IMR-90 (cell line): Measurements from ENCODE around the gene UVSSA.

ENCODE experiments used
- BHLHE40 ChIP-seq: fragments of 150-350 bp; IDR thresholded peaks from 2 replicates; pipeline ENCODE4 v1.6.1; 2016; ENCODE audit warnings: mild to moderate bottlenecking, low read depth, low read length
- CTCF ChIP-seq: conservative IDR thresholded peaks from 2 replicates; pipeline ENCODE4 v1.5.1; 2012; ENCODE audit warnings: mild to moderate bottlenecking, low read depth, low read length, improper control_type of control experiment
- MXI1 ChIP-seq: IDR thresholded peaks from 2 replicates; pipeline ENCODE4 v1.6.1; 2012; ENCODE audit warnings: low read depth, mild to moderate bottlenecking, low read length, moderate library complexity, borderline replicate concordance
- NFE2L2 ChIP-seq: fragments of 150-350 bp; IDR thresholded peaks from 2 replicates; pipeline ENCODE4 v1.6.1; 2016; ENCODE audit warnings: low read depth, mild to moderate bottlenecking, low read length
- POLR2A ChIP-seq: IDR thresholded peaks from 2 replicates; pipeline ENCODE4 v1.6.1; 2012; ENCODE audit warnings: mild to moderate bottlenecking, low read depth, low read length
- RAD21 ChIP-seq: IDR thresholded peaks from 2 replicates; pipeline ENCODE4 v1.6.1; 2012; ENCODE audit warnings: low read length, improper control_type of control experiment
- SMC3 ChIP-seq: fragments of 150-350 bp; IDR thresholded peaks from 2 replicates; pipeline ENCODE4 v1.6.1; 2016; ENCODE audit warnings: low read depth, mild to moderate bottlenecking, antibody characterized with exemption, low read length, moderate library complexity

GRCh38 chr4:1342003-1342402, 5.0 kb upstream of the UVSSA start:
- TF ChIP-seq MXI1 (no peak), CTCF (no peak), POLR2A (no peak), SMC3 (no peak), RAD21 (no peak), NFE2L2 (no peak), BHLHE40 (0 out of 2 replicates have a peak, but pooled peaks have one; percentile 19)
